Erythroblast (primary cell): ENCODE data around the gene ERCC1.

ENCODE experiments used
- GATA1 ChIP-seq: IDR thresholded peaks from 2 replicates; pipeline ENCODE4 v1.6.1; 2011; ENCODE audit warnings: low read depth, mild to moderate bottlenecking, control low read depth, low read length, moderate library complexity
- POLR2A ChIP-seq: IDR thresholded peaks from 2 replicates; pipeline ENCODE4 v1.6.1; 2011; ENCODE audit warnings: mild to moderate bottlenecking, low read length

DNA sequence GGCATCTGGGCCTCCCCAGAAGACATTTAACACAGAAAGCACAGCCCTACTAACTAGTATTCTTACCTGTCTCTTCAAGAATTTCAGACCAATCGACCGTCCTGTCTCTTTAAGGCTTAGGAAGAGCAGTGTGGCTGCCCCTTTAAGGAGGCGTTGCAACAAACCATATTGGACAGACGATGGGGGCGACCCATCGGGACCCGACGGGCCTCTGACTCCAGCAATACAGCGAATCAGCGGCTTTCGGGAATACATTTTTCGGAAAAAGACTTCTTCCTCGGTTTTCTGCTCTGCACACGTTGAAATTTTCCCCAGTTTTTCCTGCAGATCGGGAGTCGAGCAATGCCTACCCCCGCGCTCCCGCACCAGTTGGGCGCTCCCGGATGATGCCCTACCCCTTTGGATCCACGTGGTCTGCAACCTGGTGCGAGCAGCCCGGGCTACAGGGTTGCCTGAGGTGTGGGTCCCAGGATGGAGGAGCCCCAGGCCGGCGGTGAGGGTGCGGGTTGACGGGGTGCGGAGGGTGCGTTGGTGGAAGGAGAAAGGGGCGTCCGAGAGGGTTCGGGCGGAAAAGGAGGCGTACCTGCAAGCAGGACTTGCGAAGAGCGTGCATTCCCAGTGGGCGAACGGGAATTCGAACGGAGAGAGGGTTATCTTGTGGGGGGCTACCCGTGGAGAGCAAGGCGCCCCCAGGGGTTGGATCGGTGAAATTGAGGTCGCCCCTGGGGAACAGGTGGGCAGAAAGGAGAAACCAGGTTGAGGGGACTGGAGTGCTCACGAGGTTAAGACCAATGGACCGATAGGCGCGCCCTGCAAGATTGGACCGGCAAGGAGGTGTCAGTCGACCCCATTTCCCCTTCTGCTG lies 17.3 kb downstream of the ERCC1 start, which contains the start of gene POLR1G:
- TF ChIP-seq POLR2A (peak; percentile 26), GATA1 (no peak)
